SKM-1 (cell line): ENCODE measurements around the gene IL1RAP.
A peak's percentile ranks its signal among the peaks of the same experiment; 100 is the strongest.

ENCODE experiments used
- DNase-seq: peaks from one replicate; lab custom pipeline; 2025; ENCODE audit not compliant: unreplicated experiment; lab: John Stamatoyannopoulos, UW

Gene IL1RAP

DNA sequence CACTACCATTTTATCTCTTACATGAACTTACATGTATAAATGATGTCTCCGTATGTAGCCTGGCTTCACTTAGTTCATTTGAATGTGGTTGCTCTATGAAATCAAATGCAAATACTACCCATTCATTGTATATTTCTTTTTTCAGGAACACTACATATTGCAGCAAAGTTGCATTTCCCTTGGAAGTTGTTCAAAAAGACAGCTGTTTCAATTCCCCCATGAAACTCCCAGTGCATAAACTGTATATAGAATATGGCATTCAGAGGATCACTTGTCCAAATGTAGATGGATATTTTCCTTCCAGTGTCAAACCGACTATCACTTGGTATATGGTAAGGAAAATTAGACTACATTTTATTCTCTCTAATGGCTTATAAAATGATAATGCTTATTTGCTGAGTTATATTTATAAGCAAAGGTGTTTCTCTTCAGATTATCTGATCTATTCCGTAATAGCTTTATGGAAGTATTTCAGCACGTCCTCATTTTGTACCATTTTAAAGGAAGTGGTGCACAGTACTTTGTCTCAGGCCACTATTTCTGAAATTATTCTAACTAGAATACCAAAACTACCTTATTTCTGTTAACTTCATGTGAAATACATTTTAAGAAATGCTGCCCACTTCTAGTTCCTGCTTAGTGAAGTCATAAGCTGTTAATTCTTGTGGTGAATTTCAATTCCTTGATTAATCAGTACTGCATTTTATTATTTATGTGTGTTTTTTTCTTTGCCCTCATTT is 95.1 kb downstream of the IL1RAP start:
- no peak for DNase-seq

DNA sequence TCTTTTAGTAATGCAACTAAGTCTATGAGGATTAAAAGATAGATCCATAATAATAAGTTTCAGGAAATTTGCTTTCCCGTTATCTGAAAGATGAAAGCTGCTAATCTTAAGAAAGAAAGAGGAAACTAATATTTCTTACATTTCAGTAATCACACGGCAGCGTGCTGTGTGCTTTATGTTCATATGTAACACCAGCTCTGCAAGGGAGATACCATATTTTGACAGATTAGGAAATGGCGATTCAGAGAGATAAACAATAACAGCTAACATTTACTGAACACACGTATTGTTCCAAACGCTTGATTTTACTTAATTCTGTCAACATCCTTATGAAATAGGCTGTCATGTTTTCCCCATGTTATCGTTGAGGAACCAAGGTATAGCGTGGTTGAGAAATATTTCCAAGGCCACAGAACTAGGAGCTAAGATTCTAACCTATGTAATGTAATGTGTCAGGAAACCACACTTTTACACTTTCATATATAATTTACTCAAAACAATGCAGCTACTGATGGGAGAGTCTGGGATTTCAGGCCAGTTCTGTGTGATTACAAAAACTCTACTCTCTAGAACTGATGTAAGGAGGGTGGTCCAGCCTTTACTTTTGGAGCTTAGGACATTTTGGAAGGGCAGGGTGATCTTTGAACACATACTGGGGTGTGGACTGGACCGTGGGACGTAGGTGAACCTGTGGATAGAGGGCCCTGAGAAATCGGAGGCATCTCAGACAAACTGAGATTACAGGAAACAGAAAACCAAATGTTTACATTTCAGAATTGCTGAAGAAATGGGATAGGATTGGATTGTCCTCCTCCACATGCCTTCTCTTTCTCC is 100.6 kb downstream of the IL1RAP start:
- DNase-seq, result no peak

DNA sequence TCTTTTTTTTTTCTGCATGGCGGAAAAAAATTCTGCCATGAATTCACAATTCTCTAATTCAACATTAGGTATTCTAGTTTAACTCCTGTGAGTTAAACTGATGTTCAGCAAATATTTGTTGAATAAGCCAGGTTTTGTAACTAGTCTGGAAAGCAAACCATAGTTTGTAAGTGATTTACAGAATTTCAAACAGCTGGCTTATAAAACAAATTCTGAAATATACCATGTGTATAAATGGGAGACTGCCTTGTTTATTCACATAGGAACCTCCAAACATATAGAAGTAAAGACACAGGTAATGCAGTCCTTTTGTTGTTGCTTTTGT is 101.1 kb downstream of the IL1RAP start:
- DNase-seq, result no peak

DNA sequence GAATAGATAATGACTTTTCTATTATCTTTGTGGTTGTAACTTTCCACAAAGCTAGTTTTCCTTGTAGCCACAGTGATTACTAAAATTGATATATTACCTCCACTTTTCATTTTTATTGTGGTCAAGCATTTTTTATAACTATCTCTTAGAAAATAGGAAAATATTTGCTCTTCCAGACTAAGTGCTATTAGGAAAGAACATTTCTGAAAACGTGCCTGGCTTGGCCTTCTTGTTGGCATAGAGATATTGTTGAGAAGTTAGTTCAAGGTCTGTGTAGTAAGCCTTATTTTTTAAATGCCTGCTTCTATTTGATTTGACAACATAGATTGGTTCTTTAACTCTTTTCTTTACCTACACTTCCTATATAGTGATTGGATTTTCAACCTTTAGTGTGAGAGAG is 101.7 kb downstream of the IL1RAP start:
- no peak for DNase-seq

DNA sequence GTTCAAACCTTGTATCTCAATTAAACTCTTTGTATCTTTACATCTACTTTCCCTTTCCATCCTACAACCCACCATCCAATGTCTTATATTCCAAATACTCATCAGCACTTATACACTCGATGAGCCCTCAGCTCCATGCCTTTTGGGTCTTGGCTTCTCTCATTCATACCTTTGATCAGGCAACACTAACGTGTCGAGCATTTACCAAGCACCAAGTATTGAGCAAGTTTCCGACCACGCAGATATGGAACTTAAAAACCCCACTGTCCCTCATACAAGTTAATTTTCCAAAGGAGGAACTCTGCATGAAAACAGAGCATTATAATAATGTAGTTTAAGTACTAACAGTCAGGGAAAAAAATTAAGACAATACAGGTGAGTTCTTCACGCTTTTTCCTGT is 102.8 kb downstream of the IL1RAP start:
- DNase-seq, result peak; percentile 57

DNA sequence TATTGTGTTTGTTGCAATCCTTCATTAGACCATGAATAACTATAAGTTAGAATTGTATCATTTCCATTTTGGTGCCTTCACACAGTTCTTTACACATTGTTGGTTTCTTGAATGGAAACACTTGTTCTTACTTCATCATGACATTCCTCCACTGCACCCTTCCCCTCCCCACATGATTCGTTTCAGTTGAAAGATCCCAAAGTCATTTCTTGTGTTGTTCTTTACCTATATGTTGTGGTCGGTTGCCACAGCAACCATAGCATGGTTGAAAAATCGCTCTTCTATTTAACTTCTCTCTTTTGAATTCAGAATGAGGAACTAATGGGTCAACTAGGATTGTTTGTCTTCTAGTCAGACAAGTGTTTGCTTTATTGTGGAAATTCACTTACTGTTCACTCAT is 103.3 kb downstream of the IL1RAP start:
- DNase-seq, result peak; percentile 95

DNA sequence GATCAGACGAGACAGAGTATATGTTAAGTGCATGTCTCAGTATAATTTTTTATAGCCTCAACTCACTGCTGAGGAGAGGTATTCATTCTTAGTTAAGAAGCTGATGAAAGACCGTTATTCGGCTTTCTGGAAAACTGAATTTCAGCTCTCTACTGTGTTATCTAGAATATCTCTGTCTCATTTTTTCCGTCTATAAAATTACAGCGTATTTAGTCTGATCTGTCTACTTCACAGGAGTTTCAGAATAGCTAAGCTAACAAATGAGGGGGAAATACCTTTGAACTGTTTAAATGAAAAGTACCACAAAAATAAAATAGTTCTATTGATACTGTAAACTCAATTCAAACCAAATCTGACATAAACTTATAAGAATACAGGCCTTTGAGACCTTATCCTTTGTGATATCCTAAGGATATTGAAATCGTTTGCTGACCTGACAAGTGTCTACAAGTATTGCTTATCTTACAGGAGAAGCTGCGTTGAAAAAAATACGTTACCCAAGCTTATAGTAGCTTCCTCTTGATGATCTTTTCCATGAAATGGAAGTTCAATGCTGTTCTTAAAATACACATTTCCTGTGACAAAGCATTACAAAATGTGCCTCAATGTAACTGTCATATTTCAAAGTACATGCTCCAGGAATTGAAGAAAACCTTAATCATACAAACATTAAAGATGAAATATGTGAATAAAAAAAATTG is 104.6 kb downstream of the IL1RAP start:
- peak; percentile 70 for DNase-seq

DNA sequence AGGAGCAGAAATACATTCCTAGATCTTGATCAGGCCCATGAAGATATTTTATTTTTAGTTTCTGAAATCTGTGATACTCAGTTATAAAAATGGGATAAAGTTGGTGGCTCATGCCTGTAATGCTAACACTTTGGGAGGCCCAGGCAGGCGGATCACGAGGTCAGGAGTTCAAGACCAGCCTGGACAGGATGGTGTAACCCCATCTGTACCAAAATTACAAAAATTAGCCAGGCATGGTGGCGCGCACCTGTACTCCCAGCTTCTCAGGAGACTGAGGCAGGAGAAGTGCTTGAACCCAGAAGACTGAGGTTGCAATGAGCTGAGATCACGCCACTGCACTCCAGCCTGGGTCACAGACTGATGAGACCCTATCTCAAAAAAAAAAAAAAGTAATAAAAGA is 105.5 kb downstream of the IL1RAP start:
- DNase-seq, result no peak

DNA sequence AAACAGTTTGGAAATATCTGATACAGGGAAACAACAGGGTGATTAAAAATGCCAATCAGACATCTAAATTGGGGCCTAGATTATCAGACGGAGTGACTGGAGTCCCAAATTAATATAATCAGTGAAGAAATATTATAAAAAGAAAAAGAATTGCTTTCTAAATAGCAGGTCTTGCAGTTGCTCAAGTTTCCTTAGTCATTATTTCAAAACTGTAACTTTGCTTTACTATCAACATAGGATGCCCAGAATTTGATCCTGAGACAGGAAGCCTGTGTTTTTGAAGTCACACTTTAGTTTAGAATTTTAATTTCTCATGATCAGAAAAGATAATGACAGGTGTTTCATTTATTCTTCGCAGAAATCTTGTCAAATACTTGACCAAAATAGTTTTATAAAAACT is 105.9 kb downstream of the IL1RAP start:
- no peak for DNase-seq

DNA sequence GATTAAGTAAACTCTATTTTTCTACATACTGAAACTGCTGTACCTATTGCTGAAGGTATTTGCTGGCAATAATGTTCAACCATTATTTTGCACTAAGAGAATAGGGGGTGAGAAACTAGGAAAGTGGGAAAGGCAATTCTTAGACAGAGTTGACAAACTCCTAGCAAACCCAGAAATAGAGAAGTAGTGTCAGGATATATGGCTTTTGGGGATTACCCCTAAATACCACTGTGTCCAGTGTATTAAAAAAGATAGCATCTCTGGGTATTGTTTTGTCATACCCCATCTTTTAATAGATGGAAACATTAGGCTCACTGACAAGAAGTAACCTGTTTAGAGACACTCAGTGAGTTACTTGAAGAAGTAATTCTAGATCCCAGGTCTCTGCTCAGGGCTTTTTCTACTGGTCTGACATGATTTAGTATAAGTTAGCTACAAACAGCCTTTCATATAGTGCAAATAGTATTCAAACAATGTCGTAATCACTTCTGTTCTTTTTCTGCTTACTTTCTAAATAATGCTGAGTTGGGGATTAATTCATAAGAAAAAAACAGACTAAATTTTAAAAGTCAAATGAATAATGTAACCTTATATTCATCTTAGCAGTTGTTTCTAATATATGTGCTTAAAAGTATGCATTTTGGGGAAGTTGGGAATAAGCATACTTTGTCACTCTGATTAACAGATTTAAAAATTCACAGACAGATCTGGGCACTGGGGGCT is 107.2 kb downstream of the IL1RAP start:
- peak; percentile 7 for DNase-seq

DNA sequence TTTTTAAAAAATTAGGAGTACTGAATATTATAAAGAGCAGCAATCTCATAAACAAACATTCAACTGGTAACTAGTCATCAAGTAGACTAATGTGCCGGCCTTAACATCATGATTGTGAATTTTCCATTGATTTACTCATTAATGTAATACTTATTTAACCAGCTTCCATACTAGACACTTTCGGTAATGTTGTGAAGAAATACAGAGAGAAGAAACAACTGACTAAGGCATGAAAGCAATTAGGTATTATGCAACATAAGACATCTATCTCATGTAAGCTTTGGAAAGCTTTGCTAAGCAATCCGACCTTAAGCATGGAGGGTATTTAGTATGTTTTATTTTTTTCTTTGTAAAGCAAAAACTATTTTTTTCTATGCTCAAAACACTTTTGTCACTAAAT is 108.0 kb downstream of the IL1RAP start:
- DNase-seq, result peak; percentile 5

DNA sequence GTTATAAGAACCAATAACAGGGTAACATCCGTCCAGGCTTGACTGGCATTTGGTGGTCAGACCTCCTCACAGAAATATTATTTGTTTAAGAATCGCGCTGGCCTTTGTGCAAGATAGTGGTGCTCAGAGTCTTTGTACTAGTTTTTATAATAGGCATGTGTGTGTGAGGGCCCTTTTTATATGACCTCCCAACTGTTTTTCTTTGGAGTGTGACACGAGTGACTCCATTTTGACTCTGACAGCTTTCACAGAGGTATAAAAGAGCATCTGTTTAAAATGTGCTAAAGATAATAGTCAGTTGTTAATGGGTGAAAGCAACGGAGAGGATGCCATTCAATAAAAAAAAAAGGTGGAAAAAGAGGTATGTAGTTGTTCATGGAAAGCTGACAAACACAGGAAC is 110.4 kb downstream of the IL1RAP start:
- DNase-seq, result no peak

DNA sequence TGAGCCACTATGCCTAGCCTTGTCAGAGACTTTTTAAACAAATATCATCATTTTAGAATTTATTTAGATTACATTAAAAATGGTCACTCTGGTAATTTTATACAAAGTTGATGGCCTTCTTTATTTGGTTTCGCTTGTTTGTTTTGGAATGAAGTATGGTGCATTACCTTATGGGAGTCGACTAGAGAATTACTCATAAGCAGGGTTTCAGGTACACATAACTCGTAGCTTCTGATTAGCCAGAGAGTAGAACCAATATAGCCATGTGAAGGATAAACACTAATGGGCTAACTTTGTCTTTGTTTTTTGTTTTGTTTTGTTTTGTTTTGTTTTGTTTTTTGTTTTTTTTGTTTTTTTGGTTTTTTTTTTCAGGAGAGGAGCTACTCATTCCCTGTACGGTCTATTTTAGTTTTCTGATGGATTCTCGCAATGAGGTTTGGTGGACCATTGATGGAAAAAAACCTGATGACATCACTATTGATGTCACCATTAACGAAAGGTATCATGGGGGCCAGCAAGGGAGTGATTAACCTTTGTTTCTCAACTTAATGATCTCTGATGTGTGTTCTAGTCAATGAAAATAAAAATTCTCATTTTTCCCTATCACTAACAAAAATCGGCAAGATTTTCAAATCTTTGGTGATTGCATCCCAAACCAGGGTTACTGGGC is 113.2 kb downstream of the IL1RAP start:
- no peak for DNase-seq

DNA sequence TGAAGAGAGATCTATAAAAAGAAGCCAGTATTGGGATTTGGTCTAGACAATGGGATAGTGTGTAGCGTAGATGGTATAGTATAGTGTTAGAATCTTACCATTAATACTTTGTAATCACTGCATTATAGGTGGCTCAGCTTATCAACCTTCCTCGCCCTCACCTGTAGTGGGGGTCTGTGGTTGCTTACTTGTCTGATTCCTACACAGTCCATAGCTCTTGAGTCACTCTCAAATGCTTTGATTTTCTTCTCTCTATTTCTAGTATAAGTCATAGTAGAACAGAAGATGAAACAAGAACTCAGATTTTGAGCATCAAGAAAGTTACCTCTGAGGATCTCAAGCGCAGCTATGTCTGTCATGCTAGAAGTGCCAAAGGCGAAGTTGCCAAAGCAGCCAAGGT is 115.2 kb downstream of the IL1RAP start:
- DNase-seq, result no peak

DNA sequence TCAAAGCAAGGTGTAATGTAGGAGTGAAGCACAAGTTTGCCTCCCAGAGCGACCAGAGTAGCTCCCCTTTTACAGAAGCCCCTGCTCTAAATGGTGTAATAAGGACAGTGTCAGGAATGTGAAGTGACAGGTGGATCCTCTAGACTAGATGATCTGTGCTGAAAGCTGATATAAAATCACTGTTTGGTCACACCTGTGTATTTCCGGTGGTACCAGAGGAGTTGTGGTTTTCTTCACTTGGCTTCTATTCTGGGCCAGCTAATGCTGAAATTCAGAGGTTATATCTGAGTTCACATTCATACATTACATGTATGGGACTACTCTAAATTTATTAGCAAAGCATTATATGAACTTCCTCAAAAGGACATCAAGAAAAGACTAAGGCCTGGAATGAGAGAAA is 117.4 kb downstream of the IL1RAP start:
- no peak for DNase-seq

DNA sequence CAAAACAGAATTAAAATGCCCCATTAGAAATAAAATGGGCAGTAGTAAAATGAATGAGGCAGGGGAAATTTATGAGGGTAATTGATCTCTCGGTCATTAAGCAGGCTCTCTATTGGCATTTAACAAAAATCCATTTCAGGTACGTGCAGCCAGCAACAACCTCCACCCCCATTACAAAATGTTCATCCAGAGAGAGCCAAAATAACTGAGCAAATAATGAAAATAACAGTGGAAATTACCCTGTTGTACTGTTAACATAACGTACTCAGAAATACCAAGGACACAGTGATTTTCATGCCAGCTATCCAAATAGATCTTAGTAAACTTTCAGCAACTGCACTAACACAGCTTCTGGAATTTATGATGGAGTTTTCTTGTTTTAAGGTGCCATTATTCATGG is 127.7 kb downstream of the IL1RAP start:
- DNase-seq, result no peak

DNA sequence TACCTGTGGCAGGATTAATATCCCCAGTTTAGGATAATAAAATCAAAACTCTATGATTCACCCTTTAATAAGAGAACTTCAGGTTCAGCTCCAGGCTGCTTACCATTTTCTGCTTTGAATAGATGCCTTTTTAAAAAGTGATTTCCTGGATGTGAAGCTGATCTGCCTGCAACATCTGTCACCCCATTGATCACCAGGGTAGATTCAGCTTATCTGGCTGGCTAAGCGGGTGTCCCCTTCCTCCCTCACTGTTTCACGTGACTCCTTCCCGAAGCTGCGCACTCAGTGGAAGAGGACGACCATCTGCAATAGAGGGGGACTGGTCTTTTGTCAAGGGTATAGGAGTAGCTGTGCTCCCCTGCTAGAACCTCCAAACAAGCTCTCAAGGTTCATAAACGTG is 128.1 kb downstream of the IL1RAP start:
- DNase-seq, result no peak

DNA sequence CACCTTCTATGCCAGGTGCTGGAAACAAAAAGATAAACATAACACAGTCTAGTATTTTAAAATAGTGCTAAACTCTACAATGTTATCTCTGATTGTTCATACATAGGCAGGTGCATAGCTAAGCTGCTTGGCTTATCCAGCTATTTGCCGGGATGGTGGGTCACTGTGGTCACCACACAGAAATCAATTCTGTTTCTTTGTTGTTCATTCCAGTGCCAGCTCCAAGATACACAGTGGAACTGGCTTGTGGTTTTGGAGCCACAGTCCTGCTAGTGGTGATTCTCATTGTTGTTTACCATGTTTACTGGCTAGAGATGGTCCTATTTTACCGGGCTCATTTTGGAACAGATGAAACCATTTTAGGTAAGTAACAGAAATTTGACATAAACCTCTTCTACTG is 130.2 kb downstream of the IL1RAP start:
- DNase-seq, result no peak

DNA sequence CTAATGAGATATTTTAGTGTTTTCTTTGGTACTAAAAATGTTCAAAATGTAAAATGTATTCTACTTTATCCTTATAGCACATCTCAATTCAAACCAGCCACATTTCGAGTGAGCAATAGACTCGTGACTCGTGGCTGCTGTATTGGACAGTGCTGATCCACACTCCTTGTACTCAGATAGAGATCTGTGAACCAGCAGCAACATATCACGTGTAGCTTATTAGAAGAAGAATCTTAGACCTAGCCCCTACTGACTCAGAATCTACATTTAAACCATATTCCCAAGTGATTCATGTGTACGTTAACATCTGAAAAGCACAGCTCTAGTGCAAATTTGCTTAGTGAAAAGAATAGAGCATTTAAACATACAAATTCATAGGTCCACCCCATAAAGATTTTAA is 130.9 kb downstream of the IL1RAP start:
- DNase-seq, result no peak

DNA sequence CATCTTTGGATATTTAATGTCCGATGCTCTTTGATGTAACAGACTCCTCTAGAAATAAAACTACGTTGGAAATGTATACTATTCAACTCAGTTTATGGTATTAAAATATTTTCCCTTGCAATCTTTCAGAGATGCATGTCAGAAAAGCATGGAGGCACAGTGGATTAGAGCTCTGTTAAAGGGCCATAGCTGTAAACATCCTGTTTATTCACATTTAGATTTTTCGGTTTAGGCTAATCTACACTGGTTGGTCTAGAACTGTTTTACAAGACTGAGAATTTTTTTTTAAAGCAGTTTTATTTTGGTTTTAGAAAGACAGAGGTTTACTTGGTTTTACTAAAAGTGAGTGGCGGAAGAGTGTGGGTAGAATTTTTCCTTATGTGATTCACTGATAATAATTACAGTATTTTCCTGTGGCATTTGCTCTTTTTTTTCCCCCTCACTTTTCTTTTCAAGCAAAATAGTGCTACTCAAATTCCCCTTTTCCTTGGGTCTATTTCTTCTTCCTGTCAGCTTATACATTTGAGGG is 132.1 kb downstream of the IL1RAP start:
- DNase-seq, result no peak

DNA sequence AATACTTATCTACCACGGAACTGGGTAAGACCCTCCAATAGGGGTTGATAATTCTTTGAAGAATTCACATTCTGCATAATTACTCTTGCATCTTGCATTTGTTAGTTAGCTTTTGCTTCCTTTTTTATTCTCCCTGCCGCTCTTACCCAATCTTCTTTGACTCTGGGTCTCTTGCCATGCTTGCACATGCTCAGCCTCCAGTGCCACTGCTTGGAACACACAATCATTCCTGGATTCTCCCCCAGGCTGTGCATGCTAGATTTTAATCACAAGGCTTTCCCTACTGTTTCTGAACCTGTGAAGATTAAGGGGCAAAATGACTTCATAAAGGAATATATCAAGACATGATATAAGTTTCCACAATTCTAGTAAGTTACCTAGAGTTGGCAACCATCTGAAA is 133.1 kb downstream of the IL1RAP start:
- no peak for DNase-seq
